GM23338 (cell line): Measurements from ENCODE around the gene C1QTNF4.
"Not testable (repeated sequence)": the region's sequence is repeated elsewhere in the genome, so short reads cannot be mapped to it uniquely, and the experiment has no call there.

ENCODE experiments used
- EZH2 ChIP-seq: fragments of 200-600 bp; sonication (generic); IDR thresholded peaks from one replicate; pipeline ENCODE4 v1.8.0; 2017; ENCODE audit warnings: antibody characterized with exemption, mild to moderate bottlenecking, low read depth; ENCODE audit not compliant: unreplicated experiment
- POLR2AphosphoS5 ChIP-seq: IDR thresholded peaks from 2 replicates; pipeline ENCODE4 v1.6.1; 2016; ENCODE audit warnings: antibody characterized with exemption, low read depth

DNA sequence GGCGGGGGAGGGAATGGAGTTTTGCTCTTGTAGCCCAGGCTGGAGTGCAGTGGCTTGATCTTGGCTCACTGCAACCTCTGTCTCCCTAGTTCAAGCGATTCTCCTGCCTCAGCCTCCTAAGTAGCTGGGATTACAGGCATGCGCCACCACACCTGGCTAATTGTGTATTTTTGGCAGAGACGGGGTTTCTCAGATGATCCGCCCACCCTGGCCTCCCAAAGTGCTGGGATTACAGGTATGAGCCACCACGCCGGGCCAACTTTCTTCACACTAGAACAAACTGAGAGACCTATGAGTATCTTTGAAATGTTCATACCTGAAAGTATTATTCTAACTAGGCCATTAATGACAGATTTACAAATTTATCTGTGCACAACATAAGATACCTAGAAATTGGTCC, 47.9 kb downstream of the C1QTNF4 start:
- TF ChIP-seq POLR2AphosphoS5, EZH2: not testable (repeated sequence)
